ENCODE results near the gene RHBDL2.

- TF ChIP-seq DPF2 (IDR thresholded peaks at IDR 0.05) (no peak), CTCF (IDR thresholded peaks at IDR 0.05 in 2 of 3, conservative IDR thresholded peaks at IDR 0.05 in 1 of 3; ENCODE audit: control insufficient read depth in 2 of 3, extremely low read depth in 1 of 3, insufficient read depth in 1 of 3, low read depth in 3 of 3, low read length in 3 of 3) (no peak)
Measured at GRCh38 chr1:38840281-38840680, 101.3 kb downstream of the RHBDL2 start.
